Fibroblast of lung (primary cell): ENCODE data around the gene NR3C1.

Experiments used
- CTCF ChIP-seq, 2 donors: IDR thresholded peaks in 1 of 2; conservative IDR thresholded peaks in 1 of 2; 1 replicate in 1 of 2; 2 replicates in 1 of 2; pipeline ENCODE4 v1.5.1; 2011 to 2012; ENCODE audit warnings: low read length in 2 of 2, control low read depth in 1 of 2, inconsistent platforms in 1 of 2, low read depth in 1 of 2, mild to moderate bottlenecking in 1 of 2
- EZH2 ChIP-seq: IDR thresholded peaks from 2 replicates; pipeline ENCODE4 v1.5.1; 2012; ENCODE audit warnings: low read length, control low read depth, mild to moderate bottlenecking; ENCODE audit errors: missing control alignments

GRCh38 chr5:143237664-143238063 lies 165.8 kb downstream of the NR3C1 start:
- TF ChIP-seq CTCF (conservative IDR thresholded peaks at IDR 0.05 in 1 of 2, IDR thresholded peaks at IDR 0.05 in 1 of 2; ENCODE audit: low read depth in 1 of 2, low read length in 2 of 2) (no peak), EZH2 (no peak)
